MM.1S (cell line): ENCODE data around the gene OSGEP.

ENCODE experiments used
- CTCF ChIP-seq: fragments of 300-600 bp; sonication (generic); IDR thresholded peaks from 2 replicates; pipeline ENCODE4 v1.5.1; 2016; ENCODE audit warnings: antibody characterized with exemption, low read length, mixed read lengths
- EZH2 ChIP-seq: fragments of 300-600 bp; sonication (generic); optimal IDR thresholded peaks from 2 replicates; pipeline ENCODE3; 2017; ENCODE audit warnings: low read depth, mild to moderate bottlenecking, antibody characterized with exemption, low read length, mixed read lengths

DNA sequence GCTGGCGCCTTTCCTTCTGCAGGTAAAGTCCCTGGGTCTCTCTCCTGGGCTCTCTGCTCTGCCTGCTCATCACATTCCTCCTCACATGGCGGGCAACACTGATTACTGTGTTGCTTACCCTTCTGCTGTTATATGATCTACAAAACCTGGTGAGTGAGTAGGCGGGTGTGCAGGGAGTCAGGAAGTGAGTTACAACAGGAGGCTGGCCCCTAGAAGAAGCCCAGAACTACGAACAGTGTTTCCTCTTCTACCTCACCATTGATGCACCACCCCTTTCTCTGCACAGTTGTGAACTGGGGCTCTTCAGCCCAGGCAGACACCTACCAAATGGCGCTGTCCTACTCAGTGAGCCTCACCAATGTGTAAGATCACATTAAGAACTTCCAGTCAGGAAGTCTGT lies 13.7 kb downstream of the OSGEP start:
- TF ChIP-seq CTCF (no peak), EZH2 (no peak)
